ENCODE results near the gene ITGB5.

- no peak for TF ChIP-seq CREB5 (CRISPR knock-in tag; IDR thresholded peaks at IDR 0.05; ENCODE audit: low read depth)
- TF ChIP-seq TSHZ2 (CRISPR knock-in tag; IDR thresholded peaks at IDR 0.05): no peak
- TF ChIP-seq ZNF565 (CRISPR knock-in tag; conservative IDR thresholded peaks at IDR 0.05; ENCODE audit: low read depth): no peak
- TF ChIP-seq ARNTL (CRISPR knock-in tag; IDR thresholded peaks at IDR 0.05; ENCODE audit: borderline replicate concordance, low read depth): no peak
- TF ChIP-seq ZNF70 (CRISPR knock-in tag; IDR thresholded peaks at IDR 0.05): no peak
- TF ChIP-seq, protein P1, sequence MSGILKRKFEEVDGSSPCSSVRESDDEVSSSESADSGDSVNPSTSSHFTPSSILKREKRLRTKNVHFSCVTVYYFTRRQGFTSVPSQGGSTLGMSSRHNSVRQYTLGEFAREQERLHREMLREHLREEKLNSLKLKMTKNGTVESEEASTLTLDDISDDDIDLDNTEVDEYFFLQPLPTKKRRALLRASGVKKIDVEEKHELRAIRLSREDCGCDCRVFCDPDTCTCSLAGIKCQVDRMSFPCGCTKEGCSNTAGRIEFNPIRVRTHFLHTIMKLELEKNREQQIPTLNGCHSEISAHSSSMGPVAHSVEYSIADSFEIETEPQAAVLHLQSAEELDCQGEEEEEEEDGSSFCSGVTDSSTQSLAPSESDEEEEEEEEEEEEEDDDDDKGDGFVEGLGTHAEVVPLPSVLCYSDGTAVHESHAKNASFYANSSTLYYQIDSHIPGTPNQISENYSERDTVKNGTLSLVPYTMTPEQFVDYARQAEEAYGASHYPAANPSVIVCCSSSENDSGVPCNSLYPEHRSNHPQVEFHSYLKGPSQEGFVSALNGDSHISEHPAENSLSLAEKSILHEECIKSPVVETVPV (CRISPR knock-in tag; IDR thresholded peaks at IDR 0.05): no peak
- TF ChIP-seq RARB (CRISPR knock-in tag; IDR thresholded peaks at IDR 0.05): no peak
- TF ChIP-seq SNAI2 (CRISPR knock-in tag; IDR thresholded peaks at IDR 0.05): no peak
- TF ChIP-seq, protein P2, sequence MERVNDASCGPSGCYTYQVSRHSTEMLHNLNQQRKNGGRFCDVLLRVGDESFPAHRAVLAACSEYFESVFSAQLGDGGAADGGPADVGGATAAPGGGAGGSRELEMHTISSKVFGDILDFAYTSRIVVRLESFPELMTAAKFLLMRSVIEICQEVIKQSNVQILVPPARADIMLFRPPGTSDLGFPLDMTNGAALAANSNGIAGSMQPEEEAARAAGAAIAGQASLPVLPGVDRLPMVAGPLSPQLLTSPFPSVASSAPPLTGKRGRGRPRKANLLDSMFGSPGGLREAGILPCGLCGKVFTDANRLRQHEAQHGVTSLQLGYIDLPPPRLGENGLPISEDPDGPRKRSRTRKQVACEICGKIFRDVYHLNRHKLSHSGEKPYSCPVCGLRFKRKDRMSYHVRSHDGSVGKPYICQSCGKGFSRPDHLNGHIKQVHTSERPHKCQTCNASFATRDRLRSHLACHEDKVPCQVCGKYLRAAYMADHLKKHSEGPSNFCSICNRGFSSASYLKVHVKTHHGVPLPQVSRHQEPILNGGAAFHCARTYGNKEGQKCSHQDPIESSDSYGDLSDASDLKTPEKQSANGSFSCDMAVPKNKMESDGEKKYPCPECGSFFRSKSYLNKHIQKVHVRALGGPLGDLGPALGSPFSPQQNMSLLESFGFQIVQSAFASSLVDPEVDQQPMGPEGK (CRISPR knock-in tag; IDR thresholded peaks at IDR 0.05; ENCODE audit: borderline replicate concordance): no peak
- TF ChIP-seq TOX (CRISPR knock-in tag; IDR thresholded peaks at IDR 0.05; ENCODE audit: borderline replicate concordance): no peak
- no peak for TF ChIP-seq PPARA (CRISPR knock-in tag; IDR thresholded peaks at IDR 0.05; ENCODE audit: borderline replicate concordance)
- no peak for TF ChIP-seq OSR1 (CRISPR knock-in tag; IDR thresholded peaks at IDR 0.05)
- no peak for TF ChIP-seq TCF4 (CRISPR knock-in tag; IDR thresholded peaks at IDR 0.05; ENCODE audit: borderline replicate concordance)
These were observed 39.4 kb upstream of the ITGB5 start for GRCh38 chr3:124926426-124927101.

All from SK-N-SH treated with all-trans-retinoic acid at 6 μM for 48 hours (cell line).